ENCODE results near the gene RESP18. TPM values are rescaled to one million over a fixed set of nuclear protein-coding genes. Genes with fewer than 3 reads are reported as not detected.

The RESP18 gene
- total and polyA plus RNA-seq, 2 of the 4 experiments (the other 2 are of a cell fraction) = not detected

DNA sequence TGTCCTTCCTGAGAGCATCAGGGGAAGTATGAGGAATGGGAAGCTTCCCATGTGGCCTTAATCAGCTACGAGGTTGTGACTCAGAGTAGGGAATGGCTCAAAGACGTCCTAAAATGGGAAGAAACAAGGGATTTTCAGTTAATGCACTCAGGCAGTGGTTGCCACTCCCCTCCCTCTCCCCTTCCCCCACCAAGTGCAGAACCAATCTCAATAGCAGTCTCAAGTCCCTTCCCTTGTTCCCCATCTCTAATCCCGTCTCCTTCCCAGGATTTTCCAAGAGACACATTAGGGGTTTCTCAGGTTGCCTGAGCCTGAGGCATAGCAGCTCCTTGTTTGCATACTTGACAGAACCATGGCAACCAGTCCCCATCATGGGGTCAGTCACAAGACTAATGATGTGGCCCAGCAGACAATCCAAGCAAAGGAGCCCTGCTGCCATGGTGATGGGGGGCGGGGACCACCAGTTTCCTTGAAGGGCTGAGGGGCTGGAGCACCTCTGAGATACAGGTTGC is 18.2 kb upstream of the RESP18 start:
- ATAC-seq (ENCODE audit: low read depth) (peak; percentile 64), DNase-seq (peak; percentile 71)
- dilution Hi-C loops (cut with HindIII; ENCODE audit: low sequenced_read_pairs, unreplicated experiment) (no loop called here), in situ Hi-C loops (cut with MboI; ENCODE audit: low sequenced_read_pairs) (no loop called here), intact Hi-C loops (cut with micrococcal nuclease) (no loop called here)
- Histone ChIP-seq H3K9me1 (ENCODE audit: insufficient read depth, low read length) (no peaks in the 10 kb centered on the region; the same call in 1 of the 2 replicates), H3K9ac (ENCODE audit: low read depth, low read length) (no peak overlapping the region), H3K14ac (replicated peaks; ENCODE audit: low read depth, low read length) (no peak overlapping the region; the same call in 1 of the 2 replicates), H3K4me3 (ENCODE audit: insufficient read depth, low read depth, low read length) (no peak overlapping the region), H3K23ac (ENCODE audit: low read depth, low read length) (0 out of 2 replicates have a peak overlapping the region, but pooled peaks have one; percentile 25), H4K20me1 (ENCODE audit: insufficient read depth, low read length) (no peaks in the 10 kb centered on the region), H3K79me1 (ENCODE audit: low read depth in 1 of 2, low read length in 2 of 2) (no peaks in the 10 kb centered on the region), H2BK20ac (ENCODE audit: low read depth, low read length) (no peak overlapping the region), H3K18ac (ENCODE audit: low read depth, low read length) (no peak overlapping the region), H4K91ac (ENCODE audit: insufficient read depth, low read depth, low read length) (no peak overlapping the region), H2AK9ac (replicated peaks; ENCODE audit: low read depth, low read length, poor library complexity) (no peak overlapping the region), H3K36me3 (ENCODE audit: control insufficient read depth, insufficient read depth, low read length) (no peaks in the 10 kb centered on the region), H3K9me3 (ENCODE audit: control insufficient read depth, insufficient read depth, low read length) (no peaks in the 10 kb centered on the region), H3K4ac (ENCODE audit: low read depth, low read length) (no peak overlapping the region), H3K27me3 (ENCODE audit: control insufficient read depth, insufficient read depth, low read length) (peaks cover 30% of the 10 kb centered on the region), H4K5ac (ENCODE audit: low read depth, low read length) (no peak overlapping the region), H2AFZ (replicated peaks; ENCODE audit: low read length, poor library complexity) (peak overlapping the region; percentile 56), H2BK15ac (ENCODE audit: low read depth, low read length) (no peak overlapping the region), H3K56ac (ENCODE audit: extremely low read depth, insufficient read depth, low read length) (no peak overlapping the region), H4K8ac (ENCODE audit: low read depth in 2 of 2, low read length in 2 of 2) (peak overlapping the region in 1 of 2 experiments; percentile 20; a peak in 1 of 4 replicates), H3K4me1 (ENCODE audit: control insufficient read depth, insufficient read depth, low read length) (no peaks in the 10 kb centered on the region), H3K27ac (ENCODE audit: insufficient read depth, low read length) (no peak overlapping the region; the same call in 1 of the 2 replicates), H3K4me2 (ENCODE audit: low read depth, low read length) (no peak overlapping the region), H2BK5ac (ENCODE audit: low read depth, low read length, poor library complexity, severe bottlenecking) (no peak overlapping the region), H2AK5ac (ENCODE audit: low read depth, low read length) (no peak overlapping the region), H2BK120ac (ENCODE audit: low read depth, low read length) (no peak overlapping the region)
- no TSS peak for BruUV-seq (replicated peaks)
- WGBS, 2 experiments (ENCODE audit: extremely low coverage in 2 of 2, insufficient read length in 1 of 2) = no CpG with 5 or more reads among the region's 4 CpGs
- ChIA-PET POLR2A (ENCODE audit: unreplicated experiment) (no interaction called here), CTCF (interaction anchor here (0.6 to 1.0 kb wide), 2 partner anchors 9 to 73 kb away, joined by 3 read pairs; no protein-coding TSS in a partner anchor)
- TF ChIP-seq SMC3 (IDR thresholded peaks at IDR 0.05; ENCODE audit: low read depth, low read length) = no peak
- TF ChIP-seq, protein P1, sequence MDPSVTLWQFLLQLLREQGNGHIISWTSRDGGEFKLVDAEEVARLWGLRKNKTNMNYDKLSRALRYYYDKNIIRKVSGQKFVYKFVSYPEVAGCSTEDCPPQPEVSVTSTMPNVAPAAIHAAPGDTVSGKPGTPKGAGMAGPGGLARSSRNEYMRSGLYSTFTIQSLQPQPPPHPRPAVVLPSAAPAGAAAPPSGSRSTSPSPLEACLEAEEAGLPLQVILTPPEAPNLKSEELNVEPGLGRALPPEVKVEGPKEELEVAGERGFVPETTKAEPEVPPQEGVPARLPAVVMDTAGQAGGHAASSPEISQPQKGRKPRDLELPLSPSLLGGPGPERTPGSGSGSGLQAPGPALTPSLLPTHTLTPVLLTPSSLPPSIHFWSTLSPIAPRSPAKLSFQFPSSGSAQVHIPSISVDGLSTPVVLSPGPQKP (IDR thresholded peaks at IDR 0.05; ENCODE audit: borderline replicate concordance, low read depth, low read length) = no peak
- TF ChIP-seq, protein P2, sequence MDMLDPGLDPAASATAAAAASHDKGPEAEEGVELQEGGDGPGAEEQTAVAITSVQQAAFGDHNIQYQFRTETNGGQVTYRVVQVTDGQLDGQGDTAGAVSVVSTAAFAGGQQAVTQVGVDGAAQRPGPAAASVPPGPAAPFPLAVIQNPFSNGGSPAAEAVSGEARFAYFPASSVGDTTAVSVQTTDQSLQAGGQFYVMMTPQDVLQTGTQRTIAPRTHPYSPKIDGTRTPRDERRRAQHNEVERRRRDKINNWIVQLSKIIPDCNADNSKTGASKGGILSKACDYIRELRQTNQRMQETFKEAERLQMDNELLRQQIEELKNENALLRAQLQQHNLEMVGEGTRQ (IDR thresholded peaks at IDR 0.05; ENCODE audit: low read depth, low read length) = peak; percentile 16; the same call in 1 of the 2 replicates

Measured in IMR-90 (cell line).